ENCODE measurements around the gene FBRSL1. TPM values are rescaled to one million over a fixed set of nuclear protein-coding genes. Genes with fewer than 3 reads are reported as not detected.

Gene FBRSL1
- total RNA-seq, 1 donor from 2014 or later, result 211 TPM

DNA sequence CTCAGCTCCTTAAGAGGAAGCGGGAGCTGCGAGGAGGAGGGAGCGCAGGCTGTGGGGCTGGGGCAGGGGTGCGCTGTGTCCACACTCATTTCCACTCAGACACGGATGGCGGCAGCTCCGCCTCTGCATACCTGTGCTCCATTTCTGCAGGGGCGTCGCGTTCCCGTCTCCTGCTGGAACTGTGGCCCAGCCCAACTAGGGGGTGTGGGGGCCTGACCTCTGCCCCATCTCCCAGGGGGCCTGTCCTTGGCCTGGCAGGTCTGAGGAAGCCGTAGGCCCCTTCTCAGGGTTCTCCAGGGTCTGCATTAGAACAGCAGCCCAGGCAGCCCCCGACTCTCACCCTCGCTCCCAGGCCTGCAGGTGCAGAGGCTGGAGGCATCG, 31.2 kb downstream of the FBRSL1 start:
- Mint-ChIP-seq H3K27me3 (ENCODE audit: unreplicated experiment) (peaks cover 16% of the 10 kb centered on the region), H3K4me1 (ENCODE audit: low read depth, unreplicated experiment) (peaks cover 10% of the 10 kb centered on the region), H3K36me3 (ENCODE audit: unreplicated experiment) (peaks cover 16% of the 10 kb centered on the region), H3K4me3 (ENCODE audit: unreplicated experiment) (no peak overlapping the region), H3K27ac (ENCODE audit: unreplicated experiment) (no peak overlapping the region), H3K9me3 (ENCODE audit: unreplicated experiment) (peaks cover 17% of the 10 kb centered on the region)
- DNase-seq, result no peak
- TF ChIP-seq, protein P1, sequence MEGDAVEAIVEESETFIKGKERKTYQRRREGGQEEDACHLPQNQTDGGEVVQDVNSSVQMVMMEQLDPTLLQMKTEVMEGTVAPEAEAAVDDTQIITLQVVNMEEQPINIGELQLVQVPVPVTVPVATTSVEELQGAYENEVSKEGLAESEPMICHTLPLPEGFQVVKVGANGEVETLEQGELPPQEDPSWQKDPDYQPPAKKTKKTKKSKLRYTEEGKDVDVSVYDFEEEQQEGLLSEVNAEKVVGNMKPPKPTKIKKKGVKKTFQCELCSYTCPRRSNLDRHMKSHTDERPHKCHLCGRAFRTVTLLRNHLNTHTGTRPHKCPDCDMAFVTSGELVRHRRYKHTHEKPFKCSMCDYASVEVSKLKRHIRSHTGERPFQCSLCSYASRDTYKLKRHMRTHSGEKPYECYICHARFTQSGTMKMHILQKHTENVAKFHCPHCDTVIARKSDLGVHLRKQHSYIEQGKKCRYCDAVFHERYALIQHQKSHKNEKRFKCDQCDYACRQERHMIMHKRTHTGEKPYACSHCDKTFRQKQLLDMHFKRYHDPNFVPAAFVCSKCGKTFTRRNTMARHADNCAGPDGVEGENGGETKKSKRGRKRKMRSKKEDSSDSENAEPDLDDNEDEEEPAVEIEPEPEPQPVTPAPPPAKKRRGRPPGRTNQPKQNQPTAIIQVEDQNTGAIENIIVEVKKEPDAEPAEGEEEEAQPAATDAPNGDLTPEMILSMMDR (IDR thresholded peaks at IDR 0.05; ENCODE audit: partially characterized antibody, unreplicated experiment), result no peak

DNA sequence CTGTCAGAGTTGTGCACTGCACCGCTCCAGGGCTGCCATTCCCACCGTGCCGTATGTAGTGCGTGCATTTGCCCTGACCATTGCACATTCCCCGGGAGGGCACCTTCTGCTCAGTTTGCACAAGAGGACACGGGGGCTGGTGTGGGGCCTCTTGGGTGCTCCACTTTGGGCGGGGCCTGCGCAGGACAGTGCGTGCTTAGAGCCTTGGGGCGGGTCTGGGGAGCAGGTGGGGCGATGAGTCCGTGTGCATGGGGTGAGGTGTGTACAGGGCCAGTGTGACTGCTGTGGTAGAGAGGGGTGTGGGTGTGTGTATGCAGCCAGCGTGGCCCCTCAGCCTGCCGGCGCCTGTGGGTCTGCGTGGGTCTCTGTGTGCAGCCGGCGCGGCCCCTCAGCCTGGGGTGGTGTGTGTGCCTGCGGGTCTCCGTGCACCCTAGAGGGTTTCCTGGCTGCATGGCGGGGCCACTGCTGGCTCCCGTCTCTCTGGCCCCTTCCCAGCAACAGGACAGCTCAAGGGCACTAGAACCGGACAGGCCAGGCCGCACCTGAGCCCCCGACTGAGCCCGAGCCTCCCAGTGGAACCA, 31.9 kb downstream of the FBRSL1 start:
- TF ChIP-seq, protein P1 (IDR thresholded peaks at IDR 0.05; ENCODE audit: partially characterized antibody, unreplicated experiment), result no peak
- peaks cover 16% of the 10 kb centered on the region for H3K27me3 Mint-ChIP-seq (ENCODE audit: unreplicated experiment)
- no peak overlapping the region for H3K27ac Mint-ChIP-seq (ENCODE audit: unreplicated experiment)
- no peak overlapping the region for H3K4me3 Mint-ChIP-seq (ENCODE audit: unreplicated experiment)
- H3K4me1 Mint-ChIP-seq (ENCODE audit: low read depth, unreplicated experiment), result peaks cover 10% of the 10 kb centered on the region
- H3K9me3 Mint-ChIP-seq (ENCODE audit: unreplicated experiment), result peaks cover 17% of the 10 kb centered on the region
- peaks cover 16% of the 10 kb centered on the region for H3K36me3 Mint-ChIP-seq (ENCODE audit: unreplicated experiment)
- no peak for DNase-seq

DNA sequence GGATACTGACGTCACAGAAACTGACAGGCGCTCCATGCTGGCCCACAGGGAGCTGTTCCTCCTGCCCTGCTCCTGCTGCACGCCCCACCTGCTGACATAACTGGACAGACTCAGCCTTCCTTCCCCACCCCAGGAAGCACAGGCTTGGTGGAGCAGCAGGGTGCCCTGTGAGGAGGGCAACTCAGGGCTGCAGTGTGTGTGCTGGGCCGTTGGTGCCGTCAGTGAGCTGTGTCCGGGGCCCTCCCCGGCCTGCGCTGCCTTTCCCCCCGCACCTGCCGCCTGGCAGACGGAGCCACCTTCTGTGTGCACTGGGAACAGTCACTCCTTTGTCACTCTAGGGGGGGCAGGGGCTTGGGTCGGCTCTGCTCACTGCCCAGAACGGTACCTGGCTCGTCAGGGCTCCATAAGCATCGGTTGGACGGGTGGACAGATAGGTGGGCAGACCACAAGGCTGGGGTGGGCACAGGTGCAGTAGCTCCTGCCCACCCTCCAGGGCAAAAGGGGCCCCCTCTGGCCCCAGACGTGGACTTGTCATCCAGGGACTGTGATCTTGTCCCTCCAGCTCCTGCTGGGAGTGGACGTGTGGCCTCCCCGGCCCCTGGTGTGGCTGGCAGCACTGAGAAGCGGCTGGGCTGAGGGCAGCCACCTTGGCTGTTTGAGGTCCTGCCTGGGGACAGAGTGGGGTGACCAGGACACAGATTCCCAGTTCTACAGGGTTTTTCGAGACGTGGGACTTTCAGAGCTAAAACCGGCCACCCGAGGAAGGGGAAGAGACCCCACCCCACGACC, 32.8 kb downstream of the FBRSL1 start:
- Mint-ChIP-seq H3K36me3 (ENCODE audit: unreplicated experiment) (peaks cover 16% of the 10 kb centered on the region), H3K4me1 (ENCODE audit: low read depth, unreplicated experiment) (peaks cover 10% of the 10 kb centered on the region), H3K27me3 (ENCODE audit: unreplicated experiment) (peaks cover 14% of the 10 kb centered on the region), H3K4me3 (ENCODE audit: unreplicated experiment) (no peak overlapping the region), H3K9me3 (ENCODE audit: unreplicated experiment) (peaks cover 15% of the 10 kb centered on the region), H3K27ac (ENCODE audit: unreplicated experiment) (peak overlapping the region; percentile 28)
- DNase-seq, result no peak
- TF ChIP-seq, protein P1 (IDR thresholded peaks at IDR 0.05; ENCODE audit: partially characterized antibody, unreplicated experiment), result no peak

DNA sequence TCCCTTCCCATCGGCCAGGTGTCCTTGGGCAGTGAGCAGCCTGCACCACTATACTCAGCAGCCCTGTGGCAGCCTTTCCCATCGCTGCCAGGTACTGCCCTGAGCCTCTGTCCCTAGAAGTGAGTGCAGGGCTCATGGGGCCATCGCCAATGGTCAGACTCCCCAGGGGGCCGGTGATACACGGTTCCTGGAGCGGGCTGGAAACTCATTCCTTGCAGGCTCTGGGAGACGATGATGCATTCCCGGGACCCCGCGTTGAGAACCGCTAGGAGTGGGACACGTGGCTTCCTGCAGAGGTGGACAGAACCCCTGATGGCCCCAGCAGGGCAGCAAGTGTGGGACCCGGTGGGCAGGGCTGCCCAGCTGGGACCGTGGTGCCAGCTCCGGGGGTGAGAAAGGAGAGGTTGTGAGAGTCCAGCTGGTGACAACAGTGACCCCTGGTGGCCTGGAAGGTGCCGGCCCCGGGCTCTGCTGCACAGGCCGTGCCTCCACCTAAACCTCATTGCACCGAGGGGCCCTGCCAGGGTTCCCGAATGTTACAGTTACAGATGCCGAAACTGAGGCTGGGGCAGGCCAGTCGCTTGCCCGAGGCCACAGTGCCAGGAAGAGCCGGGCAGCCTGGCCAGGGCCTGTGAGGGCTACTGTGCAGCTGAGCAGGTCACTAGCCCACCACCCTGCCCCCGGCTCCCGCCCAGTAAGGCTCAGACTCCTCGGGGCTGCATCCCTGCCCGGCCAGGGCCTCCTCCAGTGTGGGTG, 33.8 kb downstream of the FBRSL1 start:
- Mint-ChIP-seq H3K36me3 (ENCODE audit: unreplicated experiment) (peaks cover 8% of the 10 kb centered on the region), H3K27me3 (ENCODE audit: unreplicated experiment) (peaks cover 8% of the 10 kb centered on the region), H3K4me3 (ENCODE audit: unreplicated experiment) (no peak overlapping the region), H3K9me3 (ENCODE audit: unreplicated experiment) (peaks cover 7% of the 10 kb centered on the region), H3K27ac (ENCODE audit: unreplicated experiment) (no peak overlapping the region), H3K4me1 (ENCODE audit: low read depth, unreplicated experiment) (peaks cover 5% of the 10 kb centered on the region)
- peak; percentile 86 for DNase-seq
- TF ChIP-seq, protein P1 (IDR thresholded peaks at IDR 0.05; ENCODE audit: partially characterized antibody, unreplicated experiment), result peak; percentile 90

All from glutamatergic neuron (in vitro differentiated cells).